Limb (tissue), 2 donors: ENCODE results near the gene LMAN1.

Source experiments
- DNase-seq, 2 donors: peaks; one replicate each; pipeline ENCODE4 v3.0.0-alpha.2; 2016; ENCODE audit errors: extremely low spot score in 2 of 2

Gene LMAN1

DNA sequence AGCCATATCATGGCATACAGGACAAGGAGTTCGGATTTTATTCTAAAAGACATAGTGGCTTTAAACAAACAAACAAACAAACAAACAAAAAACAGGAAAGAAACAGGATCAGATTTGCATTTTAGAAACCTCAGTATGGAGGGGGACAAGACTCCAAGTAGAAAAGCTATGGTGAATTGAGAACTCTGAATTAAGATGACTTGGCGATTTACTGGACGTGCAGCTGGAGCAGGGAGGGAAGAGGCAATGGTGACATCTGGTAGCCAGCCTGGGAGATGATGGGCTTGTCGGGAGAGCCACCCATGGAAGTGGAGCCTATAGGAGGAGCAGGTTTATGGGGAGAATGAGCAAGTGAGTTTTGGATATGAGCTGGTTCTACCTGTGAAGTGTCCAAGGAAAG is 53.8 kb downstream of the LMAN1 start:
- no peak for DNase-seq

- no peak for DNase-seq
These were observed 55.3 kb downstream of the LMAN1 start for GRCh38 chr18:59303656-59304195.

- no peak for DNase-seq
These were observed 56.1 kb downstream of the LMAN1 start for GRCh38 chr18:59303006-59303405.

DNA sequence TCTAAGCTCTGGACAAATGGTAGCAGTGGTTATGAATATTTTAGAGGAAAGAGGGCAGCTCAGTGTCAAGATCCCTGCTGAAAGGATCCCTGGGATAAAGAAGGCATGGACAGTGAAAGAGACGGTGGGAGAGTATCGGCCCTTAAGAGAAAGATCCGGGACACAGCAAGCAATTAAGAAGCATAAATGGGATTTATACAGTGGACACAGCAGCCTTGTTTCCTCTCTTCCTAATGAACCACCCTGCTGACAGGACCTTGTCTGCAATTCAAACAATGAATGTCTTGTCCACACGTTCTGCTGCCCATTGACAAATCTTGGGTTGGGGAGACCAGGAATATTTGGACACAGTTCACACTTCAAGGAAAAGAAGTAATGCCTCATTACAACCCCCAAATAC is 57.1 kb downstream of the LMAN1 start:
- no peak for DNase-seq

- DNase-seq: no peak
These were observed 58.3 kb downstream of the LMAN1 start for GRCh38 chr18:59300676-59301285.

DNA sequence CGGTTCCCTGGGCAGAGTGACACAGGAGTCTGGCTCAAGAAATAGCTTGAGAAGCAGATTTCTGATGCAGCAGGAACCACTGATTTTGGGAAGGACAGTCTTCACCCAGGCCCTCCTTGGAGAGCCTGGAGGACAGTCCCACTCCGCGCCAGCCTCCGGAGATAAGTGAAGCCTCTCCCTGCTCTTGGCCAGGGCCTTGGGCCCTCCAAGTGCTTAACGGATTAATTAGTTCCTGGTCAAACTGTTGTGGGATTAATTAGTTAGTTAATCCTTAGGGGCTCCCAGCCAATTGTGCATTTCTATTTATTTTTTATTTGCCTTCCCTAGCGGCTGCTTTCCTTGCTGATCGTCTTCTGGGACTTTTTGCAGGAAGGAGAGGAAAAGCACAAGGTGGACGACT is 60.2 kb downstream of the LMAN1 start:
- DNase-seq: no peak

GRCh38 chr18:59293317-59293716 is 65.7 kb downstream of the LMAN1 start:
- no peak for DNase-seq

GRCh38 chr18:59286341-59286740 is 72.7 kb downstream of the LMAN1 start:
- no peak for DNase-seq

- DNase-seq: no peak
These were observed 76.7 kb downstream of the LMAN1 start for GRCh38 chr18:59282341-59282740.

DNA sequence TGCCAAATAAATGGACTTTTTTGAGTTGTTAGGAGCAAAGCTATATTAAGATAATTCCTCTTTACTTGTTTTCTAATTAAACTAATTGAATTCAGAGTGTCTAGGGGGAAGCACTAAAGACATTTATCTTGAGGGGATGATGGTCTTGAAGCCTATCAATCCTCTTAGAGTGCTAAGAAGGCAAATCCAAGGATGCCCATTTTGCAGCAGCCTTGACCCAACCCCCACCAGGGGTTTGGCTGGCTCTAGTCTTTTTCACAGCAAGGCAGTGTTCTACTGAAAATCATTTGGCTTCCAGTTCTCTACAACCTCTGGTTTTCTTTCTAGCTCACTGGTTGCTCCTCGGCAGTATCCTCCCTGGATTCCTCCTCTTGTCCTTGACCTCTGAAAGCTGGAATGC is 79.3 kb downstream of the LMAN1 start:
- no peak for DNase-seq

DNA sequence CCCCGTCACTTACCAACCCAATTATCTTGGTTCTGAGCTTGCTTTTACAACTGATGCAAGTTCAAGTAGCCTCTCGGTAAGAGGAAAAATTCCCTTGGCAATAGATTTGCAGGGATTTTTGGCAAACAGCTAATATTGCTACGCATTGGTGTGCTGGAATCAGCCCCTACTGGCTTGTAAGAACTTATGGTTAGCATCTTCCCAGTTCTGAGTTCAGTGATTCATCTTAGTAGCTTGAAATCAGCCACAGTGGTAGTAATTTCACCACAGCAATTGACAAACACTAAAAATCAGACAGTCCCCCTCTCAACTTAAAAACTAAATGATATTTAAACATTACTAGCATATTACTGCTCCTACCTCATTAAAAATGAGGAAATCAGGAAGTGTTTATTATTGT is 79.9 kb downstream of the LMAN1 start:
- no peak for DNase-seq

GRCh38 chr18:59278793-59279192 is 80.3 kb downstream of the LMAN1 start:
- DNase-seq: no peak
